Iris pigment epithelial cell (primary cell): Measurements from ENCODE around the gene CCDC80.
A peak's percentile ranks its signal among the peaks of the same experiment; 100 is the strongest.

ENCODE experiments used
- DNase-seq: peaks from one replicate; pipeline ENCODE4 v3.0.0-alpha.2; 2011; ENCODE audit warnings: low read depth

CCDC80 gene

DNA sequence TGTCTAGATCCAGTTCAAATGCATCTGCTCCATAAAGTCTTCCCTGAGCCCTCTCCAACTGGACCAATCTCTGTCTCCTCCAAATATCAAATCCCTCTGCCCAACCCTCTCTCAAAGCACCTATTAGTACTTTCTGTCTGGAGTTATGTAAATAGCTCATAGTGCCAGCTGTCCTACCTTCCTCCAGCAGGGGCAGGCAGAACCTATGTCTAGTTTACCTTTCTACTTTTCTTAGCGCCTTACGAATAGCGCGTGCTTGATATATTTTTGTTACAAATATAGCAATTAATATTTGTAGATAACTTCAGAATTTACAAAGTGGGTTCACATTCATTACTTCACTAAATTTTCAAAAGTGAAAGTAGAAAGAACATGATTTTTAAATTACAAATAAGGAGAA, 14.0 kb upstream of the CCDC80 start:
- DNase-seq: no peak

DNA sequence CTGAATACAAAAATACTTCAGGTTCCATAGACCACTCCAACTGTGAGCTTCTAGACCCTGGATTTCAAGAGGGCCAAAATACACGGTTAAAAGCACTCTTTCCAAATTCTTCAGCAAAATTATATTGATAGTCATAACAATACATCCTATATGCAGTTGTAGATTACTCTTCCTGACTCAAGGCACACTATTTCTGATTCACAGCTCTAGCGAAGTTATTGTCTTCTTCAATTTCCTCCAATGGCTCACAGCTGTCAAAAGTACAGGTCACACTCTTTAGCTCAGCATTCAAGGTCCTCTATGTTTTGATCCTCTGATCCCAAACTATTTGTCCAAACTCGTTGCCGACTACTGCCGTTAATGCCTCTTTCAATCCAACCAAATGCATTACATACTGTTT, 13.5 kb upstream of the CCDC80 start:
- no peak for DNase-seq

GRCh38 chr3:112653881-112654300, 12.9 kb upstream of the CCDC80 start:
- peak; percentile 95 for DNase-seq

GRCh38 chr3:112653209-112653871, 12.4 kb upstream of the CCDC80 start:
- DNase-seq: peak; percentile 98

DNA sequence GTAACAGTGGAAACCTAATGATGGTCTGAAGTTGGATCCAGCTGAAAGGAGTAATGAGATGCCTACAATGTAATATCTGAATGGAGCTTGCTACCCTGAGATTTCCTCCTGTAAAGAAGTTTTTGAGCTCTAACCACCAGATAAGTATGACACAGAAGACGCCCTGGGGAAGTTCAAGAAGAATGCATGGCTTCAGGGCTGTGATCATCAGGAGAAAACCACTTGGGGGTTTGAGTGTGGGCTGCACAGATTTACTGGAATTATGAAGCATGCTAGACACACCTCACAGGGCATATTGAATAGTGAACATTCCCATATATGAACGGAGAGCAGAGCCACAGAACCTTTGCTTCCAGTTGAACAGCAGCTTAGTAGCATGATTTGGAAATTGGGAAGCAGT, 10.6 kb upstream of the CCDC80 start:
- peak; percentile 67 for DNase-seq

GRCh38 chr3:112651071-112651470, 10.1 kb upstream of the CCDC80 start:
- DNase-seq: no peak

DNA sequence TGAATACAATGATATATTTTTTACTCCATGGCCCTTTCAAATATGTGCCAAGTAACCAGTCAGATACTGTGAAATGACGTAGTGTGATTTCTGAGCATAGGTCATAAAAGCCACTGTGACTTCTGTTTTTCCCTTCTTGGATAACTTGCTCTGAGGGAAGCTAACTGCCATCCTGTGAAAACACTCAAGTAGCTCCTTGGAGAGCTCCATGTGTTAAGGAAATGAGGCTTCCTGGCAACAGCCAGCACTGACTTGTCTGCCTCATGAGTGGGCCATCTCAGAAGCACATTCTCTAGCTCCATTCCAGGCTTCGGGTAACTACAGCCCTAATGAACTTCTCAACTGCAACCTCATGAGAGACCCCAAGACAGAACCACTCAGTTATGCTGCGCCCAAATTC, 9.5 kb upstream of the CCDC80 start:
- no peak for DNase-seq

GRCh38 chr3:112649478-112649735, 8.5 kb upstream of the CCDC80 start:
- DNase-seq: peak; percentile 74

GRCh38 chr3:112647122-112647521, 6.2 kb upstream of the CCDC80 start:
- peak; percentile 93 for DNase-seq

GRCh38 chr3:112646623-112647022, 5.7 kb upstream of the CCDC80 start:
- DNase-seq: no peak

GRCh38 chr3:112644453-112644852, 3.5 kb upstream of the CCDC80 start:
- DNase-seq: no peak

DNA sequence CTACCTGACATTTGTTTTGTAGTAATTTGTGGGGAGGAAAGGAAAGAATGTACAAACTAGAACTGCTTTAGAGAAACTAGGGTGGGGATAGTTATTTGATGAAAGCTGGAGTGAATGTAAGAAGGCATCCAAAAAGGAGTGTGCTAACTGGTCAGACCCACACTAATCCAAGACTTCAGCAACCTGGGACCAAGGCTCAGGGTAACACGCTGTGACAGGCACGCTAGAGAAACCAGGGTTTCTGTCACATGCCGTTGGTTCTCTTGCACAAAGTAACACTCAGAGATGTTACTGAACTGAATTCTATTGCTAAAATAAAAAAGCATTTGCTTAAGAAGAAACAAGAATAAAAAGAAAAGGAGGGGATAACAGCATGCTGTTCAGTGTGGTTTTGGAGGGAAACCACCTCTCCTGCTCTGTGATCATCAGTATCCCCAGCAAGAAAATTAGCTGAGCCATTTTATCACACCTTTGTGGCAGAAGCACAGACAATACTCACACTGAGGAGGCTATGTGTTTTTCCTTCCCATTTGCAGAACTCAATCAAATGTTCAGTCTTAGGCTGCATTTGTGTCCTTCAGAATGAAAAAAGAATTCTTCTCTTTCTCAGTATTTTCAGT, 2.8 kb upstream of the CCDC80 start:
- DNase-seq: no peak

DNA sequence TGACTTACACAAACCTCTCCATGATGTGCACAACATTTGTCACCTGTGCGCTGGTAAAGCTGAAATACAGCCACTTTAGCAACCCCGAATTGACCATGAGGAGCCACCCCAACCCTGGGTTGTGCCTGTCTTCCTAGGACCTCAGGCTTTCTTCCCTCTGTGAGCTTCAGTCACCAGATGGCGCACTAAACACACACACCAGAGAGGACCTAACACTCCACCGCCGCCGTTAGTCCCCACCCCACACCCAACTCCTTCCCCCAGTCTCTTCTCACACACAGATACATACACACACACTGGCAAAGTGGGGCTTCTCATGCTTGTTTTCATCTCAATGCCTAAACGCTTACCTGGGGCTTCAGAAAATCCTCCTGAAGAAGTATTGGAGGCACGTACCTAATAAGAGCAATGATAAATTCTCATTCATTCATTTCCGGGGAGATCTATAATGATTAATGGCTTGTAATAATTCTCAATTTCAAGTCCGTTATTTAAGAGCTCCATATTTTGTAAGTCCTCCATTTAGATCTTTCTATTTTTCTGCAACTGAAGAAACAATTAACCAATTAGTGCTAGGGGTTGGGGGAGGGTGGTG, 2.1 kb upstream of the CCDC80 start:
- peak; percentile 95 for DNase-seq

GRCh38 chr3:112640276-112640929, 540 bp downstream of the CCDC80 start:
- peak; percentile 97 for DNase-seq

- DNase-seq: no peak
Observed at GRCh38 chr3:112639455-112640225, 1.3 kb downstream of the CCDC80 start.

DNA sequence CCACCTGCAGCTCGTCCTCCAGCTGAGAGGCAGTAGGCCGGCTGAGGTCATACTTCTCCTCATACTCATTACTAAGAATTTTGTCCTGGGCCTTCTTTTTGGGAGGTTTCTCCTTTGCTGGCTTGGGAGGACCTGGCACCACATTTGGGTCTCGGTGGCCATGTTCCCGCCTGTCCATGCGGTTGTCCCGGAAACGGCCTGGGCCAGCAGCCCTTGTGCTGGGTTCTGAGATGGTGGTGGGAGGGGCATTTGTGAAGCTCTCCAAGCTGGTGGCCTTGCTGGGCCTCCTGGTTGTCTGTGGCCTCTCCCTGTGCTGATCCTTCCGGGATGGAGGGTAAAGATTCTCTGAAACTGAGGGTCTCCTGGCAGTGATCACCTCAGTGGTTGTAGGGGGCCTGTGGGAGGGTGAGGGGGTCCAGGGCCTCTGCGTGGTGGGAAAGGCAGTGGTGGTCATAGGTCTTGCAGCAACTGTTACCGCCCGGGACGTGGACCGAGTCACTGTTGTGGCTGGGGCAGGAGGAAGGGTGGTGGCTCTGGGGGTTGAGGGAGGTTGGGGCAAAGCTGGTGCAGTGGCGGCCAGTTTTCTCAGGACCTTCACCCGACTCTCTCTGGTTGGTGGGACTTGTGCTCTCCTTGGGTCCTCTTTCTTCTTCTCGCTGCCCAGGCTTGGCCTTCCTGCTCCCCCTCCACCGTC, 2.5 kb downstream of the CCDC80 start:
- DNase-seq: no peak

GRCh38 chr3:112637700-112638099, 3.2 kb downstream of the CCDC80 start:
- DNase-seq: no peak

DNA sequence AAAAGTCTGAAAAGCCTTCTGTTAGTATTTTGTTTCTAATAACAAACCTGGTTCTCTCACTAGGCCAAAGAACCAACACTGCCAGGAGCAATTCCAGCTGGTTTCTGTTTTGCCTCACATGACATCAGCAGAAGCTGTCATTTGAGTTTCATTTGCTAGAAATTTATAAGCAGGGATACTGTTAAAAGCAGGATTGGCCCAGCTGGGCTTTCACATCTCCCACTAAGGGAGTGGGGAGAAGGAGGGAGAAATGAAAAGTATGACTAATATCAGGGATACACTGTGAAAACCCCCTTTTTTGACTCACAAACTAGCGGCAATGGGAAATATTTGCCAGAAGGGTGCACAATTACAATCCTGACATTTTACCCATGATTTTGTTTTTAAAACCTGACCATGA, 5.3 kb downstream of the CCDC80 start:
- peak; percentile 94 for DNase-seq

DNA sequence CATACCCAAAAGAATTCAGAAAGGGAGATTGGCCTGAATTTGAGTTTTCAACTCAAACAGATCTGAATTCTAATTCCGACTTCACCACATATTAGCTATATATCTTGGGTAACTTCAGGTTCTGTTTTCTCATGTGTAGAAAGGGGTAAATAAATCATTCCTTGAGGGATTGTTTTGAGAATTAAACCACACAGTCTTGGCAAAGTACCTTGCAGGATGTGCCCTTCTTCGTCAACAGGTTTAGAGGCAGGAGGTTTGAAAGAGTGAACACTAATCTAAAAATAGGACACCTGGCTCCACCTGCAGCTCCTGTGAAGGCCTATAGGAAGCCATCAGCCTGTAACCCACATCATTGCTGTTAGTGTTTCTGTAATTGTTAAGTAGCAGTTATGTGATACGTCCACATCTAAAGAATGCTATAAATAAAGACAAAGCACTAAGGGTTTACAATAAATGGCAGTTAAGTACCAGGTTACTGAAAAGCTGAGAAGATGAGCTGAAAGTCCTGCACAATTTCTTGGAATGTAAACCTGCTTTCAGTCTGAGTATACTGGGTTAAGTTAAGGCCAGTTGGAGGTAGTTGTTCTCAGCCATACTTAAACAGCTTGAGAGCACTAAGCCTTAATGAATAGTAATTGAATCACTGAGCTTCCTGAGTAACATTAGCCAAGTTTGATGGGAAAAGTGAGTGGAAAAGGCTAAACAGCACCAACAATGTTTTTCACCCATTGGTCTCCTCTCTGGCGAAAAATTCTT, 6.0 kb downstream of the CCDC80 start:
- no peak for DNase-seq

- no peak for DNase-seq
Observed at GRCh38 chr3:112633757-112634156, 7.2 kb downstream of the CCDC80 start.

DNA sequence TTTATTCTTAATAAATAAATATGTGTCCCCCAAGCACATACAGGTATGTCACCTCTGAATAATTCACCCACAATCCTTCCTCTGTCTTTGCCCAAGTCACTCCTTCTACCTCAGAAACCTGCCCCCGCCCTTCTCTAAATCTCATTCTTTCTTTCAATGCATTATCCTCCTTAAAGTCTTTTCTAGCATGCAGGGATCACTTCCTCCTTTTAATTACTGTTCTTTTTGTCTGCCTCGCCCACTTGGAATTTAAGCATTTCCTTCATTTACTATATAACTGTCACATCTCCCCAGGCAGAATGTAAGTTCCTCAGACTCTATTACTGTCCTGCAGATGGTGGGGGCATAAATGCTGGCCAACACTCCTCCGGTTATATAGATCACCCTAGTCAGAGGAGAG, 7.8 kb downstream of the CCDC80 start:
- no peak for DNase-seq
